ENCODE results near the gene HOMER3. TPM values are rescaled to one million over a fixed set of nuclear protein-coding genes. Genes with fewer than 3 reads are reported as not detected.

Gene HOMER3
- total and polyA plus RNA-seq, 2 experiments from 2014 or later: 64.6 to 107 TPM

- Histone ChIP-seq H3K36me3 (ENCODE audit: low read depth) (peaks cover 23% of the 10 kb centered on the region; the same call in 1 of the 2 replicates), H3K9me2 (ENCODE audit: insufficient read depth) (no peaks in the 10 kb centered on the region), H3K4me2 (ENCODE audit: unreplicated experiment) (no peak overlapping the region), H3K4me3 (no peak overlapping the region), H3K79me2 (ENCODE audit: insufficient read depth) (peaks cover 12% of the 10 kb centered on the region), H4K20me1 (ENCODE audit: insufficient read depth) (no peaks in the 10 kb centered on the region), H3K4me1 (ENCODE audit: insufficient read depth) (no peaks in the 10 kb centered on the region), H3K9me3 (ENCODE audit: low read depth) (no peaks in the 10 kb centered on the region), H3K27me3 (replicated peaks; ENCODE audit: insufficient read depth) (no peaks in the 10 kb centered on the region), H3K9ac (no peak overlapping the region), H2AFZ (no peak overlapping the region), H3F3A (ENCODE audit: insufficient read depth) (peaks cover 19% of the 10 kb centered on the region; the same call in 1 of the 2 replicates), H3K27ac (no peak overlapping the region)
- TF ChIP-seq EZH2phosphoT487 (IDR thresholded peaks at IDR 0.05; ENCODE audit: insufficient read depth, low read depth): no peak
- no peak for TF ChIP-seq EZH2 (IDR thresholded peaks at IDR 0.05; ENCODE audit: insufficient read depth, poor library complexity, severe bottlenecking)
- DNase-seq: no peak
- WGBS, 2 experiments (ENCODE audit: low coverage in 1 of 2, low lambda C conversion rate in 2 of 2, missing lambda C conversion rate in 2 of 2): 90 to 96% methylated on average over 27 to 34 of the region's 34 CpGs
- in situ Hi-C loops (cut with MboI): no loop called here
Observed at GRCh38 chr19:18931316-18932162, 9.5 kb downstream of the HOMER3 start.

- TF ChIP-seq EZH2 (IDR thresholded peaks at IDR 0.05; ENCODE audit: insufficient read depth, poor library complexity, severe bottlenecking) (no peak), EZH2phosphoT487 (IDR thresholded peaks at IDR 0.05; ENCODE audit: insufficient read depth, low read depth) (no peak)
Observed at GRCh38 chr19:18929311-18929710, 11.7 kb downstream of the HOMER3 start.

DNA sequence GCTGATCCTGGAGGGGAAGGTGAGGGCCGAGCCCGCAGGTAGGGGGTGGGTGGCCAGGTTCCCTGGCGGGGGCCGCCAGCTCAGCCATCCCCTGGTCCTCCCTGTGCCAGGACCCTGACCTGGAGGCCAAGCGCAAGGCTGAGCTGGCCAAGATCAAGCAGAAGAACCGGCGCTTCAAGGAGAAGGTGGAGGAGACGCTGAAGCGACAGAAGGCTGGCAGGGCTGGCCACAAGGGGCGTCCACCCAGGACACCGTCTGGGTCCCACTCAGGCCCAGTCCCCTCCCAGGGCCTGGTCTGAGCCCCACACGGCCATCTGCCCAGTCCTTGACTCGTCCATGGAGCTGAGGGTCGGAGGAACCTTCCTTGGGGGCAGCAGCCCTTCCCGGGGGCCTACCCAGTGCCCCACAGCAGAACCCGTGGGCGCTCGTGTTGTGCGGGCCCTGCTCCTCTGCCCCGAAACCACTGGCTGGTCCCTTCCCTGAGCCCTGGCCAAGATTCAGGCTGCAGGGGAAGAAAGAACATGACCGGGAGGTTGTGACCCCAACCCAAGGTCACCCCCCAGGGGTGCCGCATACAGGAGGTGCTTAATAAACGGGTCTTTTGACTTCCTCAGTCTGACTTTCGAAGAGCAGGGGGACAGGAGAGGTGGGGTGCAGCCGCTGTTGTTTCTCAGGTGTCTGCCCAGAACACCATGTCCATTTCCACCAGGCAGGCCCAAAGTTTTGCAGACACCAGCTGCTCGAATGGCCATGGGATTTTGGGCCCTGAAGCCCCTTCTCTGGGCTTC is 12.8 kb downstream of the HOMER3 start:
- H3K36me3 ChIP-seq (ENCODE audit: low read depth): peaks cover 9% of the 10 kb centered on the region; the same call in 1 of the 2 replicates
- no peaks in the 10 kb centered on the region for H3K4me1 ChIP-seq (ENCODE audit: insufficient read depth)
- H3K27ac ChIP-seq: no peak overlapping the region
- no peak overlapping the region for H2AFZ ChIP-seq
- no peaks in the 10 kb centered on the region for H3K27me3 ChIP-seq (replicated peaks; ENCODE audit: insufficient read depth)
- H3K4me3 ChIP-seq: no peak overlapping the region
- no peak for TF ChIP-seq EZH2 (IDR thresholded peaks at IDR 0.05; ENCODE audit: insufficient read depth, poor library complexity, severe bottlenecking)
- TF ChIP-seq EZH2phosphoT487 (IDR thresholded peaks at IDR 0.05; ENCODE audit: insufficient read depth, low read depth): no peak
- no peaks in the 10 kb centered on the region for H3K79me2 ChIP-seq (ENCODE audit: insufficient read depth)
- in situ Hi-C loops (cut with MboI): no loop called here
- no peak overlapping the region for H3K4me2 ChIP-seq (ENCODE audit: unreplicated experiment)
- DNase-seq: no peak
- peaks cover 15% of the 10 kb centered on the region; the same call in 1 of the 2 replicates for H3F3A ChIP-seq (ENCODE audit: insufficient read depth)
- no peaks in the 10 kb centered on the region for H4K20me1 ChIP-seq (ENCODE audit: insufficient read depth)
- WGBS, 2 experiments (ENCODE audit: low coverage in 1 of 2, low lambda C conversion rate in 2 of 2, missing lambda C conversion rate in 2 of 2): 90 to 92% methylated on average over 18 to 25 of the region's 26 CpGs
- H3K9me3 ChIP-seq (ENCODE audit: low read depth): no peaks in the 10 kb centered on the region
- no peak overlapping the region for H3K9ac ChIP-seq
- H3K9me2 ChIP-seq (ENCODE audit: insufficient read depth): no peaks in the 10 kb centered on the region

More at GRCh38 chr19:18929311-18929710, 11.7 kb downstream of the HOMER3 start:
- Histone ChIP-seq H3K4me2 (ENCODE audit: unreplicated experiment) (no peak overlapping the region), H3K9me2 (ENCODE audit: insufficient read depth) (no peaks in the 10 kb centered on the region), H3K36me3 (ENCODE audit: low read depth) (peaks cover 12% of the 10 kb centered on the region; the same call in 1 of the 2 replicates), H3K27me3 (replicated peaks; ENCODE audit: insufficient read depth) (no peaks in the 10 kb centered on the region), H3K79me2 (ENCODE audit: insufficient read depth) (no peaks in the 10 kb centered on the region), H3K9me3 (ENCODE audit: low read depth) (no peaks in the 10 kb centered on the region), H3K27ac (no peak overlapping the region), H3F3A (ENCODE audit: insufficient read depth) (peaks cover 16% of the 10 kb centered on the region; the same call in 1 of the 2 replicates), H3K4me3 (no peak overlapping the region), H4K20me1 (ENCODE audit: insufficient read depth) (no peaks in the 10 kb centered on the region), H3K9ac (no peak overlapping the region), H2AFZ (no peak overlapping the region), H3K4me1 (ENCODE audit: insufficient read depth) (no peaks in the 10 kb centered on the region)
- WGBS, 2 experiments (ENCODE audit: low coverage in 1 of 2, low lambda C conversion rate in 2 of 2, missing lambda C conversion rate in 2 of 2): 91% methylated on average over 19 to 25 of the region's 25 CpGs
- in situ Hi-C loops (cut with MboI): no loop called here
- no peak for DNase-seq

GRCh38 chr19:18924684-18925213 is 16.3 kb downstream of the HOMER3 start:
- TF ChIP-seq EZH2 (IDR thresholded peaks at IDR 0.05; ENCODE audit: insufficient read depth, poor library complexity, severe bottlenecking): no peak
- TF ChIP-seq EZH2phosphoT487 (IDR thresholded peaks at IDR 0.05; ENCODE audit: insufficient read depth, low read depth): no peak
- Histone ChIP-seq H3K27me3 (replicated peaks; ENCODE audit: insufficient read depth) (no peaks in the 10 kb centered on the region), H3F3A (ENCODE audit: insufficient read depth) (peaks cover 11% of the 10 kb centered on the region; the same call in 1 of the 2 replicates), H3K4me3 (no peak overlapping the region), H2AFZ (no peak overlapping the region), H3K4me2 (ENCODE audit: unreplicated experiment) (no peak overlapping the region), H3K4me1 (ENCODE audit: insufficient read depth) (peaks cover 11% of the 10 kb centered on the region), H3K36me3 (ENCODE audit: low read depth) (no peaks in the 10 kb centered on the region; the same call in 1 of the 2 replicates), H3K9me3 (ENCODE audit: low read depth) (no peaks in the 10 kb centered on the region), H4K20me1 (ENCODE audit: insufficient read depth) (no peaks in the 10 kb centered on the region), H3K27ac (no peak overlapping the region), H3K9me2 (ENCODE audit: insufficient read depth) (no peaks in the 10 kb centered on the region), H3K9ac (no peak overlapping the region), H3K79me2 (ENCODE audit: insufficient read depth) (peaks cover 23% of the 10 kb centered on the region)
- no peak for DNase-seq
- 96% methylated on average over 13 to 14 of the region's 15 CpGs for WGBS, 2 experiments (ENCODE audit: low coverage in 1 of 2, low lambda C conversion rate in 2 of 2, missing lambda C conversion rate in 2 of 2)
- in situ Hi-C loops (cut with MboI): no loop called here
